ENCODE measurements around the gene SLC13A5.

The SLC13A5 gene

DNA sequence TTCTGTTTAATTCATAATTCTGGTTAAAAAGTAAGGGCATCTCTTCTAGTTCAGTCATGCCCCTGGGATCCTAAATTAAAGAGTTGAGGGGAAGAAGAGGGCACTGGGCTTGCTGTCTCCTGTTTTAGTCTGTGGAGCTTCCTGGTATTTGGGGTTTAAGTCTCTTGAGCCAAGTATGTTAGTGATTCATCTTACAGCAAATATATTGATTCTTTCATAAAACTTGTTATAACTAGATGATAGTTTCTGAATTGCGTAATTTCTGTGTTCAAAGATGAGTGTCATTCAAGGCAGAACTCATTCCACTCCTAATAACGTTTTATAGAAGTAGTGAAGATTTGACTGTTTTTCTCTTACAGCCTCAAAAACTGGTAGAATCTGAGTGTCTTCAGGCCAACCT is 70.6 kb downstream of the SLC13A5 start:
- H3K9me3 Mint-ChIP-seq: no peaks in the 10 kb centered on the region
- peaks cover 35 to 69% of the 10 kb centered on the region in 2 donors for H3K4me1 Mint-ChIP-seq (ENCODE audit: low read depth in 2 of 2)
- H3K4me3 Mint-ChIP-seq: peak overlapping the region in 1 of 2 donors; percentile 94
- H3K27ac Mint-ChIP-seq: peak overlapping the region; percentile 41 to 69
- no peak for DNase-seq
- peaks cover 40% of the 10 kb centered on the region for H3K36me3 Mint-ChIP-seq (ENCODE audit: insufficient read depth)
- H3K27me3 Mint-ChIP-seq: no peaks in the 10 kb centered on the region
- no peak for ATAC-seq (replicated peaks)

DNA sequence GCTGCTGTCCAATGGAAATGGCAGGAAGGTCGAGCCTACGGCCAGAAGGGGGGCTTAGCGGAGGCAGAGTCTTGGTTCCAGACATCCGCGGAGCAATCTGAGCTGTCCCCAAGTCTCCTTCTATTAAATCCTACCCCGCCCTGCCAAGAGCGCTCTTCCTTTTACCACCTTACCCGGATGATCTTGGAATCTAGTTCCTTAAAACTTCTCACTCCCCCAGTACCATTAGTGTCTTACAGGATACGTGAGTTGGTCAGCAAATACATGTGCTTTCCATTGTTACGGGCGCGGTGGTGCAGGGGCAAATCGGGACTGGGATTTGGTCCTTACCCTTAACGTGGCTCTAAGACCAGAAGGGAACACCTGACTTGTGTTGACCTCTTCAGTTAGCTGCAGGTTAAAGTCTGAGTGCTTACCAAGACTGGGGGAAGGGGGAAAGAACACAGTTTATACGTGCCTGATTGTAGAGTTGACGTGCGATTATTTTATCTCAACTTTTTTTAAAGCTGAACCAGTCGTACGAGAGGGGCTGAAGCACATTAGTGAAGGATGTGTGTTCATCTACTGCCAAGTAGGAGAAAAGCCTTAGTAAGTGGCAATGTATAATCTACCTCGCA is 71.8 kb downstream of the SLC13A5 start:
- peak; percentile 1 for ATAC-seq (replicated peaks)
- Mint-ChIP-seq H3K27me3 (no peaks in the 10 kb centered on the region), H3K36me3 (ENCODE audit: insufficient read depth) (peaks cover 40% of the 10 kb centered on the region), H3K4me3 (peak overlapping the region; percentile 94 to 96), H3K9me3 (no peaks in the 10 kb centered on the region), H3K4me1 (ENCODE audit: low read depth in 2 of 2) (peaks cover 39 to 75% of the 10 kb centered on the region in 2 donors), H3K27ac (peak overlapping the region; percentile 95 to 96)
- DNase-seq: peak in 1 of 3 experiments; percentile 13

DNA sequence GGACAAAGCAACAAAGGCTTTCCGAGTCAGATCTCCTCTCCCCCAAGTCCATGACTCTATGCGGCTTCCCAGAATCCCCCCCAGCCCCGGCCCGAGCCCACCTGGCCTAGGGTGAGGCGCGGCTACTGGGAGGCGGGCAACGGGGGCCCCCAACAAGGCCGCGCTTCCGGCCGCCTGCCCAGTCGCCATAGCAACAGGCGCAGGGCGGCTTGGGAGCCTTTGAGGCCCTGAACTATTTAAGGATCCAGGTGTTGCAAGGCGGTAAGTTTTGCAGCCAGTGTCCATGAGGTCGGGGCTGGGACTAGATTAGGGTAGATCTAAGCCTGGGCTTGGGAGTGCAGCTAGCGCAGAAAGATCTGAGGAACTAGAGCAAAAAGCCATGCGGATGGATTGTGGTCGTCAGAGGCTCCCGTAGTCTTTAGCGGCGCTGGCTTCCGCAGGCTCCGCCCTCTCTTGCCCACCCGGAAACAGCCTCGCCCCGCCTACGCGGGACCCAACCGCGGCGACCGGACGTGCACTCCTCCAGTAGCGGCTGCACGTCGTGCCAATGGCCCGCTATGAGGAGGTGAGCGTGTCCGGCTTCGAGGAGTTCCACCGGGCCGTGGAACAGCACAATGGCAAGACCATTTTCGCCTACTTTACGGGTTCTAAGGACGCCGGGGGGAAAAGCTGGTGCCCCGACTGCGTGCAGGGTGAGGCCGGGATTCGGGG is 72.5 kb downstream of the SLC13A5 start, which contains the start of the genes KIAA0753 and TXNDC17:
Gene KIAA0753, minus strand, starts transcription at position 176 of the 711 bp plus-strand sequence. CDS start 5,608 bp downstream, outside the sequence.
Gene TXNDC17, plus strand, starts transcription at position 525 of the 711 bp plus-strand sequence. Its CDS starts 23 bp downstream, at position 548.
- H3K4me3 Mint-ChIP-seq: peak within 1 kb of the TSS; percentile 94 to 96
- peaks cover 40% of the 10 kb centered on the region for H3K36me3 Mint-ChIP-seq (ENCODE audit: insufficient read depth)
- ATAC-seq (replicated peaks): peak; percentile 88

DNA sequence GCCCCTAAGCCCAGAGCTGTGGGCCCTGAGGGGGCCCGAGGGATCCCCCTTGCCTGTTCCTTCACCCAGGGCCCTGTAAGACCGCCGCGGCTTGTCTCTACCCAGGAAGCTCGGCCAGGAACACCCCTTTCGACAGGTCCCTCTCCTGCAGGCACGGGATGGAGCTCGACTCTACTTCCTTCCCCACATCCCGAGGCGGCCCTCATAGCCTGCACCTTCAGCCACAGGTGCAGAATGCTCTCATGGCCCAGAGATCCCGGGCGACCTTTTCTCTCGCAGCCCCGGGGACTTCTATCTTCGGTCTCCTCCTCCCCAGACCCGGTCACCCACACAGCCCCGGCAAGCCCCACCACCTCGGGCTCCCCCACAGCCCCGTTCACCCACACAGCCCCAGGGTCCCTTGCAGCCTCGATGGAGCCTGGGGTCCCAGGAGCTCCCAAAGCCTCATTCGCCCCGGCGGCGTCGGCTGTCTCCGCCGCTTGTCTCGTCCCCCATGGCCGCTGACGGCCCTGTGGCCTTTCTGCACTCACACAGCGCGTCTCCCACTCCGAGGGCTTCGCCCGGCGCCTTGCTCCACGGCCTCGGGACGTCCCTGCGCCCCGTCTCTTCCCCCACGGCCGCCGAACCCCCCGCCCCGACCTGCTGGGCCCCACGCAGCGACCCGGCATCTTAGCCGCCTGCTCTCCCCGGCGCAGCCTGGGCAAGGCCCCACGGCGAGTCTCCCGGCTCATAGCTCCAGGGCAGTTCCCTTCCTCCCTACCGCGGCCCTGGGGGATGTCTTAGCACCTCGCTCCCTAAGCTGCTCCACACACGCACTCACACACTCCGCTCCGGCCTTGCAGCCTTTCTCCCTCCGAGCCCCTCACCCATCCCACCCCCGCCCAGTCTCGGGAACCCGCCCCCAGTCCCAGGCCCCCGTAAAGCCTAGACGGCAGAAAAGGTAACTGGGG is 73.3 kb downstream of the SLC13A5 start:
- Mint-ChIP-seq H3K9me3 (no peaks in the 10 kb centered on the region), H3K27me3 (no peaks in the 10 kb centered on the region), H3K4me1 (ENCODE audit: low read depth in 2 of 2) (peaks cover 36 to 70% of the 10 kb centered on the region in 2 donors), H3K36me3 (ENCODE audit: insufficient read depth) (peaks cover 42% of the 10 kb centered on the region), H3K27ac (peak overlapping the region; percentile 95 to 96), H3K4me3 (peak overlapping the region; percentile 94 to 96)
- peak in 1 of 3 experiments; percentile 23 for DNase-seq
- peak; percentile 26 for ATAC-seq (replicated peaks)

More for the DNA sequence above, 72.5 kb downstream of the SLC13A5 start, which contains the start of the genes KIAA0753 and TXNDC17:
- peak within 1 kb of the TSS; percentile 95 to 96 for H3K27ac Mint-ChIP-seq
- H3K4me1 Mint-ChIP-seq (ENCODE audit: low read depth in 2 of 2): peaks cover 36 to 76% of the 10 kb centered on the region in 2 donors
- H3K9me3 Mint-ChIP-seq: no peaks in the 10 kb centered on the region
- no peaks in the 10 kb centered on the region for H3K27me3 Mint-ChIP-seq
- peak; percentile 87 to 89 (median 88) for DNase-seq

- Mint-ChIP-seq H3K36me3 (ENCODE audit: insufficient read depth) (peaks cover 42% of the 10 kb centered on the region), H3K9me3 (no peaks in the 10 kb centered on the region), H3K4me3 (peak overlapping the region; percentile 94 to 96), H3K4me1 (ENCODE audit: low read depth in 2 of 2) (peaks cover 36 to 67% of the 10 kb centered on the region in 2 donors), H3K27me3 (no peaks in the 10 kb centered on the region), H3K27ac (peak overlapping the region; percentile 95 to 96)
- DNase-seq (no peak), ATAC-seq (replicated peaks) (no peak)
These were observed 74.1 kb downstream of the SLC13A5 start for GRCh38 chr17:6639014-6639585.

GRCh38 chr17:6638046-6638908 is 74.9 kb downstream of the SLC13A5 start:
- no peaks in the 10 kb centered on the region for H3K27me3 Mint-ChIP-seq
- H3K36me3 Mint-ChIP-seq (ENCODE audit: insufficient read depth): peaks cover 48% of the 10 kb centered on the region
- H3K4me1 Mint-ChIP-seq (ENCODE audit: low read depth in 2 of 2): peaks cover 36 to 64% of the 10 kb centered on the region in 2 donors
- peak overlapping the region; percentile 95 to 96 for H3K27ac Mint-ChIP-seq
- no peaks in the 10 kb centered on the region for H3K9me3 Mint-ChIP-seq
- peak overlapping the region; percentile 94 to 96 for H3K4me3 Mint-ChIP-seq
- ATAC-seq (replicated peaks): no peak
- DNase-seq: no peak

GRCh38 chr17:6637458-6637840 is 75.7 kb downstream of the SLC13A5 start:
- Mint-ChIP-seq H3K4me1 (ENCODE audit: low read depth in 2 of 2) (peaks cover 36 to 56% of the 10 kb centered on the region in 2 donors), H3K36me3 (ENCODE audit: insufficient read depth) (peaks cover 46% of the 10 kb centered on the region), H3K27me3 (no peaks in the 10 kb centered on the region), H3K27ac (peak overlapping the region; percentile 88 to 96), H3K9me3 (no peaks in the 10 kb centered on the region), H3K4me3 (peak overlapping the region in 1 of 2 donors; percentile 42)
- no peak for DNase-seq
- ATAC-seq (replicated peaks): no peak

GRCh38 chr17:6636616-6637457 is 76.3 kb downstream of the SLC13A5 start:
- H3K27me3 Mint-ChIP-seq: no peaks in the 10 kb centered on the region
- no peak for DNase-seq
- no peak overlapping the region for H3K4me3 Mint-ChIP-seq
- peaks cover 52% of the 10 kb centered on the region for H3K36me3 Mint-ChIP-seq (ENCODE audit: insufficient read depth)
- no peaks in the 10 kb centered on the region for H3K9me3 Mint-ChIP-seq
- ATAC-seq (replicated peaks): no peak
- peaks cover 36 to 50% of the 10 kb centered on the region in 2 donors for H3K4me1 Mint-ChIP-seq (ENCODE audit: low read depth in 2 of 2)
- H3K27ac Mint-ChIP-seq: peak overlapping the region; percentile 88 to 96

DNA sequence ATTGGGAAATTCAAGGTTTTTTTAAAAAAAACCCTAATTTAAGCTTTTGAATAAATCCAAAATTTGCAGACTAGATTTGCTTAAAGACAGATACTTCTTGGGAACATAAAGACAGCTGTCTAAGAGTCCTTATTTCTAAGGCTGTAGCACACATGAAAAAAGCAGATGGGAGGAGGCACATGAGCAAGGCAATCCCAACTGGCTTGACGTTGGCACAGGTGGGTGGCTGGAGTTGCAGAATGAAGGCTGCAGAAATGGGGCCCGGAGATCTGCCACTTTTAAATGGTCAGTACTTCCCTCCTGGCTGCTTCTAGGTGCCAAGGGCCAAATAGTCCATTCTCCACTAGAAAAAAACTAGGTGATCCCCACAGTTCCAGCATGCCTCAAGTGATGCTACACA is 77.1 kb downstream of the SLC13A5 start:
- H3K36me3 Mint-ChIP-seq (ENCODE audit: insufficient read depth): peaks cover 50% of the 10 kb centered on the region
- DNase-seq (no peak), ATAC-seq (replicated peaks) (no peak)
- H3K27me3 Mint-ChIP-seq: no peaks in the 10 kb centered on the region
- no peaks in the 10 kb centered on the region for H3K9me3 Mint-ChIP-seq
- H3K4me3 Mint-ChIP-seq: no peak overlapping the region
- no peak overlapping the region for H3K27ac Mint-ChIP-seq
- peaks cover 34 to 49% of the 10 kb centered on the region in 2 donors for H3K4me1 Mint-ChIP-seq (ENCODE audit: low read depth in 2 of 2)

Measured in effector memory CD8-positive, alpha-beta T cell (primary cell).